Stimulated activated CD8-positive, alpha-beta memory T cell treated with anti-CD3 and anti-CD28 coated beads, Interleukin-15, amount 100 ng/mL, for 1 hour (primary cell): Measurements from ENCODE around the gene IL1RAPL2.
"Not testable (repeated sequence)": the region's sequence is repeated elsewhere in the genome, so short reads cannot be mapped to it uniquely, and the experiment has no call there.

Experiments
- DNase-seq: peaks from one replicate; pipeline ENCODE4 v3.0.0-alpha.2; 2020; ENCODE audit warnings: low read depth

The IL1RAPL2 gene

GRCh38 chrX:105610411-105610810, 1044.4 kb downstream of the IL1RAPL2 start:
- DNase-seq: no peak

- DNase-seq: no peak
Measured at GRCh38 chrX:105618393-105619101, 1052.5 kb downstream of the IL1RAPL2 start.

- DNase-seq: no peak
Measured at GRCh38 chrX:105634180-105634579, 1068.2 kb downstream of the IL1RAPL2 start.

- no peak for DNase-seq
Measured at GRCh38 chrX:105635794-105636193, 1069.8 kb downstream of the IL1RAPL2 start.

- DNase-seq: no peak
Measured at GRCh38 chrX:105636667-105637066, 1070.7 kb downstream of the IL1RAPL2 start.

- no peak for DNase-seq
Measured at GRCh38 chrX:105645667-105646357, 1079.8 kb downstream of the IL1RAPL2 start.

GRCh38 chrX:105646592-105647372, 1080.8 kb downstream of the IL1RAPL2 start:
- no peak for DNase-seq

GRCh38 chrX:105647749-105648148, 1081.8 kb downstream of the IL1RAPL2 start:
- DNase-seq: no peak

GRCh38 chrX:105648732-105649131, 1082.7 kb downstream of the IL1RAPL2 start:
- no peak for DNase-seq

- no peak for DNase-seq
Measured at GRCh38 chrX:105650577-105650976, 1084.6 kb downstream of the IL1RAPL2 start.

GRCh38 chrX:105650986-105651385, 1085.0 kb downstream of the IL1RAPL2 start:
- DNase-seq: no peak

GRCh38 chrX:105653891-105654290, 1087.9 kb downstream of the IL1RAPL2 start:
- no peak for DNase-seq

GRCh38 chrX:105658136-105658535, 1092.1 kb downstream of the IL1RAPL2 start:
- DNase-seq: no peak

- no peak for DNase-seq
Measured at GRCh38 chrX:105662248-105662647, 1096.2 kb downstream of the IL1RAPL2 start.

GRCh38 chrX:105664243-105664642, 1098.2 kb downstream of the IL1RAPL2 start:
- DNase-seq: no peak

GRCh38 chrX:105684288-105684687, 1118.3 kb downstream of the IL1RAPL2 start:
- DNase-seq: not testable (repeated sequence)

- no peak for DNase-seq
Measured at GRCh38 chrX:105694839-105695238, 1128.8 kb downstream of the IL1RAPL2 start.

- DNase-seq: no peak
Measured at GRCh38 chrX:105695451-105695850, 1129.5 kb downstream of the IL1RAPL2 start.

GRCh38 chrX:105696870-105697269, 1130.9 kb downstream of the IL1RAPL2 start:
- DNase-seq: no peak

- no peak for DNase-seq
Measured at GRCh38 chrX:105697984-105698781, 1132.2 kb downstream of the IL1RAPL2 start.

GRCh38 chrX:105700331-105700730, 1134.3 kb downstream of the IL1RAPL2 start:
- DNase-seq: no peak
